ENCODE results near the gene DEPDC1B.
"Not testable (repeated sequence)": the region's sequence is repeated elsewhere in the genome, so short reads cannot be mapped to it uniquely, and the experiment has no call there.

Gene DEPDC1B

GRCh38 chr5:60598424-60598823 lies 101.5 kb downstream of the DEPDC1B start:
- no peak overlapping the region for H3K4me3 ChIP-seq (ENCODE audit: low read length)
- no peaks in the 10 kb centered on the region for H3K9me3 ChIP-seq (ENCODE audit: insufficient read depth, low read depth, low read length)
- H3K9ac ChIP-seq (ENCODE audit: low read depth, low read length), result no peak overlapping the region
- H3K27ac ChIP-seq (ENCODE audit: low read length), result no peak overlapping the region
- H3K4me1 ChIP-seq (ENCODE audit: insufficient read depth, low read length), result no peaks in the 10 kb centered on the region
- no peaks in the 10 kb centered on the region for H3K27me3 ChIP-seq (ENCODE audit: insufficient read depth, low read length)
- peaks cover 50% of the 10 kb centered on the region for H3K36me3 ChIP-seq (ENCODE audit: insufficient read depth, low read depth, low read length)

DNA sequence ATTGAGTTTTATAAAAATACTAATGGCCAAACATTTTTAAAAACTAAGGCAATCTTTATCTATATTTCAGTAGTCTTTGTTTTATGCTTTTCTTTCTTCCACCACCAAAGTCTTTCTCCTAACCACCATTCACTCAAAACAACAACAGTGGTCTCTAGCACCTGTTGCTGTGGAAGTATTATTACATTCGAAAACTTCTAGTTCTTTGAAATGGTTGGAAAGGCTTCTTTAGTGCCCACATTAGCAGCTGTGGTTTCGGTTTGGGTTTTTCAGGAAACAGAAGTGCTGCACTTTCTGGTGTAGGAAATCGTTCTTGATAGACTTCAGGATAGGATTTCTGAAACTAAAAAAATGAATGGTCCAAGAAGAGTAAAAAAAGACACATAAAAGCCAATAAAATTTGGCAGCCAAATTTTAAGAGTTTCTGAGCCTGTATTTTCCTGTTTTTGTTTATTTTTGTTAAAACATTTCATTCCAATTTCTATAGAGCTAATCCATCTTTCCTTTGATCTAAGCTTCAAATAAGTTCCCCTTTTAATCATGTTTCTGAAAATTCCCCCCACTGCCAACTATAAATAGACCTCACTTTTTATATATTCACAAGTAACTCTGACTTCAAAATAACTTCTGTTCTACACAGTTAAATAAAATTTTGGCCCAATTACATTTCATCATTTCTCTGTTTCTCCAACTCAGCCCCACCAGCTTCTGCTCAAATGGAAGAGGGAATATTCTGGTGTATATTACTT lies 102.2 kb downstream of the DEPDC1B start:
- no peaks in the 10 kb centered on the region for H3K4me1 ChIP-seq (ENCODE audit: insufficient read depth, low read length)
- H3K36me3 ChIP-seq (ENCODE audit: insufficient read depth, low read depth, low read length), result peaks cover 44% of the 10 kb centered on the region

DNA sequence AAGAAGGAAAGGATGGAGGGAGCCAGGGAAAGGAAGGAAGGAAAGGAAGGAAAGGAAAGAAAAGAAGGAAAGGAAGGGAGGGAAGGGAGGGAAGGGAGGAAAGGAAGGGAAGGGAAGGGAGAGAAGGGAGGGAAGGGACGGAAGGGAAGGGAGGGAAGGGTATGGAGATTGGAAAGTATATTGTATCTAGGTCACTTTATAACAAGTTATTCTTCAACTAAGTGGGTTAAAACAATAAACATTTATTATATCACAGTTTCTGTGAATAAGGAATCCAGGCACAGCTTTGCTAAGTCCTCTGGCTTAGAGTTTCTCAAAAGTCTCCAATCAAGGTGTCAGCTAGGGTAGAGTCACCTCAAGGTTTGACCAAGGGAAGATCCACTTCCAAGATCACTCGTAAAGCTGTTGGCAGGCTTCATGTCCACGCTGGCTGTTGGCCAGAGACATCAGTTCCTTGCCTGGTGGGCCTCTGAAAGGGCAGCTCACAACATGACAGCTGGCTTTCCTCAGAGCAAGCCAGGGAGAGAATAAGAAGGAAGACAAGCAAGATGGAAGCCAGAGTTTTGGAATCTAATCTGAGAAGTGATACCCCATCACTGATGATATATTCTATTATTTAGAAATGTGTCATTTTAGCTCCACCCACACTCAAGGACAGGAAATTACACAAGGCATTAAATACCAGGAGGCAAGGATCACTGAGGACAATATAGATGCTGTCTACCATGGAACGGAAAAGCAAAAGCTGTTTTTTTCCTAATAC lies 105.1 kb downstream of the DEPDC1B start:
- no peaks in the 10 kb centered on the region for H3K27me3 ChIP-seq (ENCODE audit: insufficient read depth, low read length)
- H3K36me3 ChIP-seq (ENCODE audit: insufficient read depth, low read depth, low read length), result peaks cover 32% of the 10 kb centered on the region
- H3K4me1 ChIP-seq (ENCODE audit: insufficient read depth, low read length), result no peaks in the 10 kb centered on the region
- H3K9ac ChIP-seq (ENCODE audit: low read depth, low read length), result no peak overlapping the region
- H3K27ac ChIP-seq (ENCODE audit: low read length), result no peak overlapping the region
- H3K9me3 ChIP-seq (ENCODE audit: insufficient read depth, low read depth, low read length), result no peaks in the 10 kb centered on the region
- no peak overlapping the region for H3K4me3 ChIP-seq (ENCODE audit: low read length)

More for the DNA sequence above, 102.2 kb downstream of the DEPDC1B start:
- H3K27me3 ChIP-seq (ENCODE audit: insufficient read depth, low read length), result no peaks in the 10 kb centered on the region
- H3K9ac ChIP-seq (ENCODE audit: low read depth, low read length), result no peak overlapping the region
- no peaks in the 10 kb centered on the region for H3K9me3 ChIP-seq (ENCODE audit: insufficient read depth, low read depth, low read length)
- no peak overlapping the region for H3K4me3 ChIP-seq (ENCODE audit: low read length)
- no peak overlapping the region for H3K27ac ChIP-seq (ENCODE audit: low read length)

DNA sequence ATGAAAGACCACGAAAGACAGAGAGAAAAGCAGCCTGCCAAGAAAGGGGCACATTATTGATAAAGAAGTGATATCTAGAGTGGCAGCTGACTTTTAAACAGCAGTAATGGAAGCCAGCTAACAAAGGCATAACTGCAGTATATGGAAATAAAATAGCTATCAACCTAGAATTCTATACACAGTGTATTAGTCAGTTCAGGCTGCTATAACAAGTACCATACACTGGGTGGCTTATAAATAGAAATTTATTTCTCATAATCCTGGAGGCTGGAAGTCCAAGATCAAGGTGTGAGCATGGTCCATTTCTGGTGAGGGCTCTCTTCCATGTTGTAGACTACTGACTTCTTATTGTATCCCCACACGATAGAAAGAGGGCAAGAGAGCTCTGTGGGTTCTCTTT lies 109.8 kb downstream of the DEPDC1B start:
- Histone ChIP-seq H3K27ac (ENCODE audit: low read length) (no peak overlapping the region), H3K36me3 (ENCODE audit: insufficient read depth, low read depth, low read length) (0 out of 2 replicates have a peak, but pooled peaks cover 5% of the 10 kb centered on the region), H3K9ac (ENCODE audit: low read depth, low read length) (no peak overlapping the region), H3K27me3 (ENCODE audit: insufficient read depth, low read length) (no peaks in the 10 kb centered on the region), H3K9me3 (ENCODE audit: insufficient read depth, low read depth, low read length) (no peaks in the 10 kb centered on the region), H3K4me3 (ENCODE audit: low read length) (no peak overlapping the region), H3K4me1 (ENCODE audit: insufficient read depth, low read length) (no peaks in the 10 kb centered on the region)

- not testable (repeated sequence) for H3K9ac ChIP-seq (ENCODE audit: low read depth, low read length); H3K4me3 ChIP-seq (ENCODE audit: low read length); H3K27ac ChIP-seq (ENCODE audit: low read length); H3K27me3 ChIP-seq (ENCODE audit: insufficient read depth, low read length); H3K4me1 ChIP-seq (ENCODE audit: insufficient read depth, low read length); H3K36me3 ChIP-seq (ENCODE audit: insufficient read depth, low read depth, low read length); H3K9me3 ChIP-seq (ENCODE audit: insufficient read depth, low read depth, low read length)
These were observed 112.7 kb downstream of the DEPDC1B start for GRCh38 chr5:60587312-60587711.

DNA sequence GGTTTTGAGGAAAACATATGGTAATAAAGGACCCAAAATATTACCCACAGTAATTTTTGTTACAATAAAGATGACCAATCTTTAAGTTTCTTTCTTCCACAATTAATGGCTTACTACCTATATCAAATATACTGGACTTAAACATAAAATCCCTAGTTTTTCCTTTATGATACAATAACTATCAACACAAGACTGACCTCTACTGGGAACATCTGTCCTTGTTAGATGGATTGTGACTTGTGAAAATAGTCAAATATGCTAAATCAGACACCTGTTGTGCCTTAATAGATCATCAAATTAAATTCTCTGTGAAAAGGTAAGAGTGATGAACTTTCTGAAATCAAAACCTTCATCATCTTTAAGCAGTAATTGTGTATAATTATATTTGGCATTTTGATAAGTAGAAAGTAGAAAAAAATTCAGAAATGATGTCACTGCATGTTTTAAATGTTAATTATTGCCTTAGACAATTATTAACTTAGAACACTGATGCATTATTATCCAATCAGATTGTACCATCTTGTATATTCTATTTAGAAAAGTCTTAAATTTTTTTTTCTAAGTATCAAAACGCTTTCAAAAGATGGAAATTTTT lies 113.6 kb downstream of the DEPDC1B start:
- H3K4me1 ChIP-seq (ENCODE audit: insufficient read depth, low read length), result no peaks in the 10 kb centered on the region
- peaks cover 10% of the 10 kb centered on the region; the same call in 1 of the 2 replicates for H3K36me3 ChIP-seq (ENCODE audit: insufficient read depth, low read depth, low read length)
- H3K9ac ChIP-seq (ENCODE audit: low read depth, low read length), result no peak overlapping the region
- H3K27me3 ChIP-seq (ENCODE audit: insufficient read depth, low read length), result no peaks in the 10 kb centered on the region
- no peaks in the 10 kb centered on the region for H3K9me3 ChIP-seq (ENCODE audit: insufficient read depth, low read depth, low read length)
- no peak overlapping the region for H3K4me3 ChIP-seq (ENCODE audit: low read length)
- no peak overlapping the region for H3K27ac ChIP-seq (ENCODE audit: low read length)

GRCh38 chr5:60585618-60586017 lies 114.3 kb downstream of the DEPDC1B start:
- H3K27ac ChIP-seq (ENCODE audit: low read length), result no peak overlapping the region
- H3K9me3 ChIP-seq (ENCODE audit: insufficient read depth, low read depth, low read length), result no peaks in the 10 kb centered on the region
- H3K9ac ChIP-seq (ENCODE audit: low read depth, low read length), result no peak overlapping the region
- no peaks in the 10 kb centered on the region for H3K27me3 ChIP-seq (ENCODE audit: insufficient read depth, low read length)
- peaks cover 10% of the 10 kb centered on the region; the same call in 1 of the 2 replicates for H3K36me3 ChIP-seq (ENCODE audit: insufficient read depth, low read depth, low read length)
- no peaks in the 10 kb centered on the region for H3K4me1 ChIP-seq (ENCODE audit: insufficient read depth, low read length)
- H3K4me3 ChIP-seq (ENCODE audit: low read length), result no peak overlapping the region

- Histone ChIP-seq H3K36me3 (ENCODE audit: insufficient read depth, low read depth, low read length) (peaks cover 5% of the 10 kb centered on the region; the same call in 1 of the 2 replicates), H3K9ac (ENCODE audit: low read depth, low read length) (no peak overlapping the region), H3K4me1 (ENCODE audit: insufficient read depth, low read length) (no peaks in the 10 kb centered on the region), H3K4me3 (ENCODE audit: low read length) (no peak overlapping the region), H3K27me3 (ENCODE audit: insufficient read depth, low read length) (no peaks in the 10 kb centered on the region), H3K27ac (ENCODE audit: low read length) (no peak overlapping the region), H3K9me3 (ENCODE audit: insufficient read depth, low read depth, low read length) (0 out of 2 replicates have a peak, but pooled peaks cover 1% of the 10 kb centered on the region)
These were observed 115.7 kb downstream of the DEPDC1B start for GRCh38 chr5:60584304-60584703.

DNA sequence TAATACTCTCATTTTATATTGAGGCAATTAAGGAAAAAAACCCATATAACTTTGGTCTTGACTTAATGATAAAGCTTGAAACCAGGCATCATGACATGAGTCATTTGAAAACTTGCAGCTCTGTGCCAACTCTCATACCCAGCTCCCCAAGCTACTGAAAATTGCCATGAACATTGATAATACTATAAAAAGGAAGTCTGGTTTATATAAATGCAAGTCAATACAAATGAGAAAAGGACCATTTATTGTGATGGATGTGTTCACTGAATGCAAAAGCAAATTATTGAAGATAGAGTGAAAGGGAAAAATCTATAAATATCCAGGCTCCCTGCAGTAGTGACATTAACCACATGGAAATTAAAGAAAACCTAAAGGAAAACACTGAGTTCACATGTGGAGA lies 116.3 kb downstream of the DEPDC1B start:
- Histone ChIP-seq H3K27me3 (ENCODE audit: insufficient read depth, low read length) (no peaks in the 10 kb centered on the region), H3K4me1 (ENCODE audit: insufficient read depth, low read length) (no peaks in the 10 kb centered on the region), H3K9ac (ENCODE audit: low read depth, low read length) (no peak overlapping the region), H3K36me3 (ENCODE audit: insufficient read depth, low read depth, low read length) (peaks cover 5% of the 10 kb centered on the region; the same call in 1 of the 2 replicates), H3K27ac (ENCODE audit: low read length) (no peak overlapping the region), H3K4me3 (ENCODE audit: low read length) (no peak overlapping the region), H3K9me3 (ENCODE audit: insufficient read depth, low read depth, low read length) (peaks cover 6% of the 10 kb centered on the region; the same call in 1 of the 2 replicates)

DNA sequence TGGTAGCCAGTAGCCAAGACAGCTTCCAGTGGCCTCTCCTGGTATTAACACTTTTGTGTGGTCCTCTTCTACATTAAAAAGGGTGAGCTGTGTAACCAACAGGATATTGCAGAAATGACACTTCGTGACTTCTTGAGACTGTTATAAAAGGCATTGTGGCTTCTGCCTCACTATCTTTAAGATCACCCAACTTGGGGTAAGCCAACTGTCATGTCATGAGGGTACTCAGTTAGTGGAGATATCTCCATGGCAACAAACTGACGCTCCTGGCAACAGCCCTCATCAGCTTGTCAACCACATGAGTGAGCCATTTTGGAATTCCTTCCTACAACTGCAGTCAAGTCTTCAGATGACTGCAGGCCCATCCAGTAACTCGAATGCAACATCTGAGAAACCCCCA lies 121.7 kb downstream of the DEPDC1B start:
- Histone ChIP-seq H3K27ac (ENCODE audit: low read length) (no peak overlapping the region), H3K4me1 (ENCODE audit: insufficient read depth, low read length) (no peaks in the 10 kb centered on the region), H3K9ac (ENCODE audit: low read depth, low read length) (no peak overlapping the region), H3K36me3 (ENCODE audit: insufficient read depth, low read depth, low read length) (peaks cover 5% of the 10 kb centered on the region; the same call in 1 of the 2 replicates), H3K9me3 (ENCODE audit: insufficient read depth, low read depth, low read length) (peaks cover 24% of the 10 kb centered on the region), H3K4me3 (ENCODE audit: low read length) (no peak overlapping the region), H3K27me3 (ENCODE audit: insufficient read depth, low read length) (no peaks in the 10 kb centered on the region)

DNA sequence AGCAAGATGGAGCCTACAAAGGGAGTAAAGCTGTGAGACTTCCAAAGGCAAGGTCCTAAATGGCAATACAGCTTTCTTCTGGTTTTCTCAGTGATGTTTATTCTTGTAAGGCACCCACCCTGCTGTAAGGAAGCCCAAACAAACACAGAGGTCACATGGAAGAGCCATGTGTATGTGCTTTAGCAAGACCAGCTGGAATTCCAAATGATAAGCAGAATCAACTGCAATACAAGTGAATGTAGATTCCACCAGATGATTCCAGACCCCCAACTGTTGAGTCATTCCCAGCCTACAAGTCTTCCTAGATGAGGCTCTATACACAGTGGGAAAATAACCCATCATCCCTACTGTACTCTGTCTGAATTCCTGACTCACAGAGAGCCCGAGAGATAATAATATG lies 122.8 kb downstream of the DEPDC1B start:
- H3K4me1 ChIP-seq (ENCODE audit: insufficient read depth, low read length), result no peaks in the 10 kb centered on the region
- H3K9ac ChIP-seq (ENCODE audit: low read depth, low read length), result no peak overlapping the region
- peaks cover 24% of the 10 kb centered on the region for H3K9me3 ChIP-seq (ENCODE audit: insufficient read depth, low read depth, low read length)
- H3K4me3 ChIP-seq (ENCODE audit: low read length), result no peak overlapping the region
- H3K27me3 ChIP-seq (ENCODE audit: insufficient read depth, low read length), result no peaks in the 10 kb centered on the region
- no peak overlapping the region for H3K27ac ChIP-seq (ENCODE audit: low read length)
- H3K36me3 ChIP-seq (ENCODE audit: insufficient read depth, low read depth, low read length), result no peaks in the 10 kb centered on the region
